ENCODE measurements around the gene SMAD5. TPM values are rescaled to one million over a fixed set of nuclear protein-coding genes. Genes with fewer than 3 reads are reported as not detected.

The SMAD5 gene
- total RNA-seq, 3 donors from 2014 or later: 45.6 to 63.7 (median 52.4) TPM

DNA sequence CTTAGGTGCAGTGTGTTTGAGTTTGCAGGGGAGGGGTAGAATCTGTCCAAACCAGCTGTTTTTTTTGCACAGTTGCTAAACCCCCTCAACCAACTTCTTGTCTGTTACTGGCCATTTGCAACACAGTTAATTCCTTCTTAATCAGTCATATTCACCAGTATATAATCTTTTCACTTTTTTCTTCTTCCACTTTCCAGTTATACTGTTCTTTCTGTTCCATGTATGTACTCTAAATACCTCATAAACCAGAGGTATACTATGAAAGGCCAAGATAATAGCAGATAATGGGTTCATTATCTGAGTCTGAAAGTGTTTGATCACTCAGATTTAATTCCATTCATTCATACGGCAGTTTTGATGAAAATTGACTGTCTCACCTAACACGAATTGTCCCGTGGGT lies 11.1 kb downstream of the SMAD5 start:
- Histone ChIP-seq H3K36me3 (no peaks in the 10 kb centered on the region), H3K4me3 (no peak overlapping the region), H3K27ac (no peak overlapping the region), H3K9me3 (no peaks in the 10 kb centered on the region), H3K27me3 (no peaks in the 10 kb centered on the region), H3K4me1 (no peaks in the 10 kb centered on the region)
- intact Hi-C loops (cut with DNase I; ENCODE audit: low total_unique reads): no loop called here
- no peak for DNase-seq (ENCODE audit: low spot score in 2 of 2)
- no peak for TF ChIP-seq POLR2AphosphoS5 (IDR thresholded peaks at IDR 0.05)
- TF ChIP-seq, protein P1, sequence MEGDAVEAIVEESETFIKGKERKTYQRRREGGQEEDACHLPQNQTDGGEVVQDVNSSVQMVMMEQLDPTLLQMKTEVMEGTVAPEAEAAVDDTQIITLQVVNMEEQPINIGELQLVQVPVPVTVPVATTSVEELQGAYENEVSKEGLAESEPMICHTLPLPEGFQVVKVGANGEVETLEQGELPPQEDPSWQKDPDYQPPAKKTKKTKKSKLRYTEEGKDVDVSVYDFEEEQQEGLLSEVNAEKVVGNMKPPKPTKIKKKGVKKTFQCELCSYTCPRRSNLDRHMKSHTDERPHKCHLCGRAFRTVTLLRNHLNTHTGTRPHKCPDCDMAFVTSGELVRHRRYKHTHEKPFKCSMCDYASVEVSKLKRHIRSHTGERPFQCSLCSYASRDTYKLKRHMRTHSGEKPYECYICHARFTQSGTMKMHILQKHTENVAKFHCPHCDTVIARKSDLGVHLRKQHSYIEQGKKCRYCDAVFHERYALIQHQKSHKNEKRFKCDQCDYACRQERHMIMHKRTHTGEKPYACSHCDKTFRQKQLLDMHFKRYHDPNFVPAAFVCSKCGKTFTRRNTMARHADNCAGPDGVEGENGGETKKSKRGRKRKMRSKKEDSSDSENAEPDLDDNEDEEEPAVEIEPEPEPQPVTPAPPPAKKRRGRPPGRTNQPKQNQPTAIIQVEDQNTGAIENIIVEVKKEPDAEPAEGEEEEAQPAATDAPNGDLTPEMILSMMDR (IDR thresholded peaks at IDR 0.05): no peak
- no peak for TF ChIP-seq POLR2A (IDR thresholded peaks at IDR 0.05)

DNA sequence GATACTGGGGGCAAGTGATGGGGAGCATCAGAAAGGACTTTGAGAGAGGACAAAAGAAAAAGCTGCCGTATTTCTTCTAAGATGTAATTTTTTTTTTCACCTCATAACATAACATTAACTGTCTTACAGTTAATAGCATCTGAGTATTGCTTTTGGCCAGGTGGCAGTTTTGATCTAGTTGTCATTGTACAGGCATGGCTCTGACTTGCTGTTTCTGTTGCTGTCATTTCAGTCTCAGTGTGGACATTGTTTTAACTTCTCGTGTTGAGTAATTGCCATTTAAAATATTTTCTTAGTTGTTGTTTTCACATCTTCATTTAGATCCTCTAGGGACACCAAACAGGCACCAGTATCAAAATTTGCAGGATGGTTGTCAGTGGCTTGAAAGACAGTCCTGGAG lies 12.4 kb downstream of the SMAD5 start:
- Histone ChIP-seq H3K27ac (no peak overlapping the region), H3K9me3 (no peaks in the 10 kb centered on the region), H3K4me1 (no peaks in the 10 kb centered on the region), H3K36me3 (no peaks in the 10 kb centered on the region), H3K4me3 (no peak overlapping the region), H3K27me3 (no peaks in the 10 kb centered on the region)
- TF ChIP-seq POLR2A (IDR thresholded peaks at IDR 0.05) (no peak), POLR2AphosphoS5 (IDR thresholded peaks at IDR 0.05) (no peak)
- TF ChIP-seq, protein P1 (IDR thresholded peaks at IDR 0.05): no peak
- no peak for DNase-seq (ENCODE audit: low spot score in 2 of 2)
- intact Hi-C loops (cut with DNase I; ENCODE audit: low total_unique reads): no loop called here

DNA sequence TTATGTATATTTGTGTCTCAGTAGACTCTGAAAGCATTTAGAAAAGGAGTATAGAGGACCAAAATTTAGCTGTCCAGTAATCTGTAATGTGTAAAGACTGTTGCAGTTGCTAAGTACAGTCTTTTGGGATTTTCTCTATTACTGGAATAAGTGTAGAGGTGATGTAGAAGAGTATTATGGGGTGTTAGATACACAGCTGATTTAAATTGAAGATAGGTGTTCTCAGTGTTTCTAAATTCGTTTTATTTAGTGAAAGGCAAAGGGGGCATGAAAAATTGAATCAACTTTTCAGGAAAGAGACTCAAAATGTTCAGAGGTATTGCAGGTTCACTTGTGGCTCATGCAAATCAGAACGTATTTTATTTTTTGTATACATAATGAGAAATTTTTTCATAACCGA lies 13.6 kb downstream of the SMAD5 start:
- DNase-seq (ENCODE audit: low spot score in 2 of 2): no peak
- H3K36me3 ChIP-seq: no peaks in the 10 kb centered on the region
- intact Hi-C loops (cut with DNase I; ENCODE audit: low total_unique reads): no loop called here
- no peaks in the 10 kb centered on the region for H3K27me3 ChIP-seq
- no peaks in the 10 kb centered on the region for H3K4me1 ChIP-seq
- H3K27ac ChIP-seq: no peak overlapping the region
- H3K4me3 ChIP-seq: no peak overlapping the region
- no peak for TF ChIP-seq POLR2A (IDR thresholded peaks at IDR 0.05)
- H3K9me3 ChIP-seq: no peaks in the 10 kb centered on the region

DNA sequence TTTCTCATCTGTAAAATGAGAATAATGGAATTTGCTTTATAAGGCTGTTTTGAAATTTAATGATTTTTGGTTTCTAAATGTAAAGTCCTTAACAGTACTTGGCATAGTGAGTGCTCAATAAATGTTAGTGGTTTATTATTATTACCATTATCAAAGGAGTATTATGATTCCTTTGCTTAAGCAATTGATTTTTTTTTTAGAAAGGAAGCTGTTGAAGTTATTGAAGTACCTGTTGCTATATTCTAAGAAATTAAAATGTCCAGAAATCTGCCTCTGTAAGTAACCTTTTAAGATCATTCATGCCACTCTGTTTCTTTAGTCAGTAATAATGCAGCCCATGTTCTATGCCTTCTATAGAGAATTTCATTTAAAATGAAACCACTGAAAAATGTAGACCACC lies 15.0 kb downstream of the SMAD5 start:
- TF ChIP-seq, protein P1 (IDR thresholded peaks at IDR 0.05): no peak
- no peak for TF ChIP-seq POLR2AphosphoS5 (IDR thresholded peaks at IDR 0.05)
- no peak for TF ChIP-seq POLR2A (IDR thresholded peaks at IDR 0.05)
- no peak for DNase-seq (ENCODE audit: low spot score in 2 of 2)
- no peaks in the 10 kb centered on the region for H3K4me1 ChIP-seq
- no peak overlapping the region for H3K27ac ChIP-seq
- no peaks in the 10 kb centered on the region for H3K36me3 ChIP-seq
- H3K27me3 ChIP-seq: no peaks in the 10 kb centered on the region
- no peak overlapping the region for H3K4me3 ChIP-seq
- no peaks in the 10 kb centered on the region for H3K9me3 ChIP-seq
- intact Hi-C loops (cut with DNase I; ENCODE audit: low total_unique reads): no loop called here

DNA sequence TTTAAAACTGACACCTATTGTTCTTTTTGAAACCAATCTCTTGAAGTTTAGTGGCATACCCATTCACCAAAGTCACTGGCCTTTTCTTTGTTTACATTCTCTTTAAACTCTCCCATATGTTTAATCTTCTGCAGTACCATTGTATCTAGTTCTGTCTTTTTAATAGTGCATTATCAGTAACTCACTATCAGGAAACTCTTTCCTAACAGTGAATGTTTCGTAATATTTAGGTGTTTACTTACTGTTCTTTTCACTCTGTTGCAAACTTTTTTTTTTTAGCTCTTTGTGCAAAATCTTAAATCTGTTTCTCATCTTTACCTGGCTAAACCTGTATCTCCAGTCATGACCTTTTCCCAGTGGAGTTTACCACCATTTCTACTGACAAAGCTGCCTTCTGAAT lies 17.2 kb downstream of the SMAD5 start:
- TF ChIP-seq, protein P1 (IDR thresholded peaks at IDR 0.05): no peak
- TF ChIP-seq POLR2AphosphoS5 (IDR thresholded peaks at IDR 0.05): no peak
- no peak for TF ChIP-seq POLR2A (IDR thresholded peaks at IDR 0.05)
- H3K4me1 ChIP-seq: no peaks in the 10 kb centered on the region
- H3K36me3 ChIP-seq: no peaks in the 10 kb centered on the region
- H3K4me3 ChIP-seq: no peak overlapping the region
- no peaks in the 10 kb centered on the region for H3K9me3 ChIP-seq
- intact Hi-C loops (cut with DNase I; ENCODE audit: low total_unique reads): no loop called here
- H3K27ac ChIP-seq: no peak overlapping the region
- no peak for DNase-seq (ENCODE audit: low spot score in 2 of 2)
- no peaks in the 10 kb centered on the region for H3K27me3 ChIP-seq
